ENCODE measurements around the gene TMEM187. TPM values are rescaled to one million over a fixed set of nuclear protein-coding genes. Genes with fewer than 3 reads are reported as not detected.

The TMEM187 gene
- total RNA-seq, 2 experiments from 2014 or later = 1.4 to 4.5 TPM

- no peaks in the 10 kb centered on the region; the same call in 1 of the 2 replicates for H3K9me2 ChIP-seq (ENCODE audit: insufficient read depth, low read length)
- CTCF ChIA-PET (ENCODE audit: unreplicated experiment) = no interaction called here
- intact Hi-C loops (cut with micrococcal nuclease; ENCODE audit: unreplicated experiment) = no loop called here
- POLR2A ChIA-PET = interaction anchor here (1.3 to 1.7 kb wide), 2 partner anchors 20 to 93 kb away, joined by 3 to 5 read pairs; no protein-coding TSS in a partner anchor
- H3K4me3 ChIP-seq (ENCODE audit: low read depth, low read length, poor library complexity, severe bottlenecking) = peak overlapping the region; percentile 83
- H3K9me3 ChIP-seq (ENCODE audit: low read length) = no peaks in the 10 kb centered on the region
- H4K20me1 ChIP-seq (ENCODE audit: insufficient read depth, low read length) = no peaks in the 10 kb centered on the region
- peaks cover 6% of the 10 kb centered on the region; the same call in 1 of the 2 replicates for H3K79me2 ChIP-seq (ENCODE audit: insufficient read depth, low read depth, low read length)
- peak overlapping the region; percentile 91 for H3K4me2 ChIP-seq (ENCODE audit: low read length)
- H2AFZ ChIP-seq (ENCODE audit: low read length) = no peak overlapping the region; the same call in 1 of the 2 replicates
- DNase-seq (ENCODE audit: low spot score) = no peak
- BruUV-seq (replicated peaks) = no TSS peak
- peak overlapping the region; percentile 76 for H3K27ac ChIP-seq (ENCODE audit: low read depth, low read length, poor library complexity, severe bottlenecking)
- TF ChIP-seq, protein P1, sequence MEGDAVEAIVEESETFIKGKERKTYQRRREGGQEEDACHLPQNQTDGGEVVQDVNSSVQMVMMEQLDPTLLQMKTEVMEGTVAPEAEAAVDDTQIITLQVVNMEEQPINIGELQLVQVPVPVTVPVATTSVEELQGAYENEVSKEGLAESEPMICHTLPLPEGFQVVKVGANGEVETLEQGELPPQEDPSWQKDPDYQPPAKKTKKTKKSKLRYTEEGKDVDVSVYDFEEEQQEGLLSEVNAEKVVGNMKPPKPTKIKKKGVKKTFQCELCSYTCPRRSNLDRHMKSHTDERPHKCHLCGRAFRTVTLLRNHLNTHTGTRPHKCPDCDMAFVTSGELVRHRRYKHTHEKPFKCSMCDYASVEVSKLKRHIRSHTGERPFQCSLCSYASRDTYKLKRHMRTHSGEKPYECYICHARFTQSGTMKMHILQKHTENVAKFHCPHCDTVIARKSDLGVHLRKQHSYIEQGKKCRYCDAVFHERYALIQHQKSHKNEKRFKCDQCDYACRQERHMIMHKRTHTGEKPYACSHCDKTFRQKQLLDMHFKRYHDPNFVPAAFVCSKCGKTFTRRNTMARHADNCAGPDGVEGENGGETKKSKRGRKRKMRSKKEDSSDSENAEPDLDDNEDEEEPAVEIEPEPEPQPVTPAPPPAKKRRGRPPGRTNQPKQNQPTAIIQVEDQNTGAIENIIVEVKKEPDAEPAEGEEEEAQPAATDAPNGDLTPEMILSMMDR (conservative IDR thresholded peaks at IDR 0.05; ENCODE audit: low read length) = no peak
- no peak for TF ChIP-seq EZH2phosphoT487 (IDR thresholded peaks at IDR 0.05; ENCODE audit: borderline replicate concordance, low read depth, low read length)
- H3K4me1 ChIP-seq (ENCODE audit: insufficient read depth, low read length, poor library complexity, severe bottlenecking) = peaks cover 29% of the 10 kb centered on the region
- H3K36me3 ChIP-seq (ENCODE audit: insufficient read depth, low read length) = peaks cover 17% of the 10 kb centered on the region
These were observed 48.6 kb downstream of the TMEM187 start for GRCh38 chrX:154021131-154021611.

DNA sequence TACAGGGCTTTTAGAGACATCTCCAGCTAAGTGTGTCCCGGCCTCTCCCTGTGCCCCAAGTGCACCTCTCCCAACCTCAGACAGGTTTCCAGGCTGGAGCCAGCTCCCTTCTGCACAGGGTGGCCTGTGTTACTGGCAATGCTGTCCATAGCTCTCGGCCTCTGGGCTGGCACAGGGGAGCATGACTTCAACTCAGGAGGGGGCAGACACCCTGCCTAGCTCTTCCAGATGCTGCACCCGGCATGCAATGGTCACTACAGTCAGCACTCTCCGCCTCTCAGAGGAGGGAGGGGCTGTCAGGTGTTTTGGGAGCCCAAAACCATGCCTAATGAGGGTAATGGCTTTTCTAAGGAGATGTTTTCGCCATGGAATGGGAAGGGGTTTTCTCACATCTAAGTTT lies 49.6 kb downstream of the TMEM187 start:
- H3K4me3 ChIP-seq (ENCODE audit: low read depth, low read length, poor library complexity, severe bottlenecking) = no peak overlapping the region
- DNase-seq (ENCODE audit: low spot score) = no peak
- no peaks in the 10 kb centered on the region for H4K20me1 ChIP-seq (ENCODE audit: insufficient read depth, low read length)
- H3K36me3 ChIP-seq (ENCODE audit: insufficient read depth, low read length) = peaks cover 7% of the 10 kb centered on the region
- no peak for TF ChIP-seq EZH2phosphoT487 (IDR thresholded peaks at IDR 0.05; ENCODE audit: borderline replicate concordance, low read depth, low read length)
- TF ChIP-seq, protein P1 (conservative IDR thresholded peaks at IDR 0.05; ENCODE audit: low read length) = no peak
- peaks cover 6% of the 10 kb centered on the region; the same call in 1 of the 2 replicates for H3K79me2 ChIP-seq (ENCODE audit: insufficient read depth, low read depth, low read length)
- H3K4me1 ChIP-seq (ENCODE audit: insufficient read depth, low read length, poor library complexity, severe bottlenecking) = peaks cover 29% of the 10 kb centered on the region
- BruUV-seq (replicated peaks) = no TSS peak
- ChIA-PET CTCF (ENCODE audit: unreplicated experiment) (no interaction called here), POLR2A (interaction anchor here (0.6 to 0.9 kb wide), 2 partner anchors 19 to 95 kb away, joined by 3 read pairs; no protein-coding TSS in a partner anchor)
- no peaks in the 10 kb centered on the region for H3K9me3 ChIP-seq (ENCODE audit: low read length)
- H3K4me2 ChIP-seq (ENCODE audit: low read length) = no peak overlapping the region
- H3K27ac ChIP-seq (ENCODE audit: low read depth, low read length, poor library complexity, severe bottlenecking) = no peak overlapping the region
- no peaks in the 10 kb centered on the region; the same call in 1 of the 2 replicates for H3K9me2 ChIP-seq (ENCODE audit: insufficient read depth, low read length)
- no peak overlapping the region for H2AFZ ChIP-seq (ENCODE audit: low read length)
- intact Hi-C loops (cut with micrococcal nuclease; ENCODE audit: unreplicated experiment) = no loop called here

GRCh38 chrX:154023276-154024000 lies 50.9 kb downstream of the TMEM187 start:
- no peak overlapping the region for H3K4me3 ChIP-seq (ENCODE audit: low read depth, low read length, poor library complexity, severe bottlenecking)
- no peak overlapping the region for H3K27ac ChIP-seq (ENCODE audit: low read depth, low read length, poor library complexity, severe bottlenecking)
- no peak for DNase-seq (ENCODE audit: low spot score)
- no peaks in the 10 kb centered on the region for H3K9me3 ChIP-seq (ENCODE audit: low read length)
- H3K4me2 ChIP-seq (ENCODE audit: low read length) = no peak overlapping the region
- no peaks in the 10 kb centered on the region for H4K20me1 ChIP-seq (ENCODE audit: insufficient read depth, low read length)
- H3K4me1 ChIP-seq (ENCODE audit: insufficient read depth, low read length, poor library complexity, severe bottlenecking) = peaks cover 22% of the 10 kb centered on the region
- TF ChIP-seq, protein P1 (conservative IDR thresholded peaks at IDR 0.05; ENCODE audit: low read length) = no peak
- TF ChIP-seq EZH2phosphoT487 (IDR thresholded peaks at IDR 0.05; ENCODE audit: borderline replicate concordance, low read depth, low read length) = no peak
- BruUV-seq (replicated peaks) = no TSS peak
- intact Hi-C loops (cut with micrococcal nuclease; ENCODE audit: unreplicated experiment) = no loop called here
- no peaks in the 10 kb centered on the region; the same call in 1 of the 2 replicates for H3K9me2 ChIP-seq (ENCODE audit: insufficient read depth, low read length)
- H3K36me3 ChIP-seq (ENCODE audit: insufficient read depth, low read length) = no peaks in the 10 kb centered on the region
- H3K79me2 ChIP-seq (ENCODE audit: insufficient read depth, low read depth, low read length) = peaks cover 6% of the 10 kb centered on the region; the same call in 1 of the 2 replicates
- ChIA-PET CTCF (ENCODE audit: unreplicated experiment) (no interaction called here), POLR2A (no interaction called here)
- no peak overlapping the region for H2AFZ ChIP-seq (ENCODE audit: low read length)
